Fibroblast of the aortic adventitia (primary cell): ENCODE measurements around the gene MED27. TPM values are rescaled to one million over a fixed set of nuclear protein-coding genes. Genes with fewer than 3 reads are reported as not detected.

Experiments
- DNase-seq: peaks from one replicate; pipeline ENCODE4 v3.0.0-alpha.2; 2010; ENCODE audit warnings: low read depth
- H3K4me3 ChIP-seq: 2 replicates; pipeline ENCODE4 v1.5.1; 2011; ENCODE audit warnings: low read depth, mild to moderate bottlenecking, control low read depth, low read length, moderate library complexity
- CTCF ChIP-seq: IDR thresholded peaks from 2 replicates; pipeline ENCODE4 v1.5.1; 2011; ENCODE audit warnings: mild to moderate bottlenecking, low read length, control low read depth, inconsistent platforms; ENCODE audit not compliant: insufficient read depth
- total RNA-seq: library from RNA; depleted of rRNA; stranded (reverse); fragments of >200 nt; gene quantifications from 2 replicates; pipeline ENCODE4 v1.2.3, GENCODE V29; 2012; ENCODE audit warnings: low replicate concordance

Gene MED27
- total RNA-seq, 1 donor: 29.4 TPM

GRCh38 chr9:131965103-131965502 is 114.6 kb downstream of the MED27 start:
- DNase-seq: no peak
- TF ChIP-seq CTCF: no peak
- no peak overlapping the region for H3K4me3 ChIP-seq

- DNase-seq: no peak
- H3K4me3 ChIP-seq: no peak overlapping the region
- TF ChIP-seq CTCF: no peak
These were observed 116.3 kb downstream of the MED27 start for GRCh38 chr9:131963072-131964030.

- DNase-seq: no peak
- no peak overlapping the region for H3K4me3 ChIP-seq
- TF ChIP-seq CTCF: no peak
These were observed 118.2 kb downstream of the MED27 start for GRCh38 chr9:131961496-131961880.

GRCh38 chr9:131960851-131961495 is 118.7 kb downstream of the MED27 start:
- no peak for DNase-seq
- H3K4me3 ChIP-seq: no peak overlapping the region
- TF ChIP-seq CTCF: no peak

GRCh38 chr9:131960311-131960710 is 119.4 kb downstream of the MED27 start:
- no peak for DNase-seq
- TF ChIP-seq CTCF: no peak
- H3K4me3 ChIP-seq: no peak overlapping the region

GRCh38 chr9:131959887-131960286 is 119.8 kb downstream of the MED27 start:
- no peak for TF ChIP-seq CTCF
- no peak for DNase-seq
- H3K4me3 ChIP-seq: no peak overlapping the region
